ENCODE data around the gene ZNF593OS.

GRCh38 chr1:26221094-26221493, 49.5 kb upstream of the ZNF593OS start:
- no peak for TF ChIP-seq CTCF (IDR thresholded peaks at IDR 0.05)
- TF ChIP-seq POLR2A (IDR thresholded peaks at IDR 0.05), result no peak

Data from uterus (tissue), 2 donors.